HepG2 (cell line): Measurements from ENCODE around the gene NECTIN2. TPM values are rescaled to one million over a fixed set of nuclear protein-coding genes. Genes with fewer than 3 reads are reported as not detected.

Experiments used
- GPN1 ChIP-seq: sonication (generic); formaldehyde crosslinking; IDR thresholded peaks from 2 replicates; pipeline ENCODE4 v1.5.1; 2020; ENCODE audit warnings: missing genetic modification reagents, borderline replicate concordance
- HNRNPUL1 ChIP-seq: fragments of 200-400 bp; formaldehyde crosslinking; IDR thresholded peaks from 2 replicates; pipeline ENCODE4 v1.6.1; 2017; ENCODE audit warnings: low read depth, mild to moderate bottlenecking, low read length, moderate library complexity
- HOXA3 ChIP-seq: sonication (generic); formaldehyde crosslinking; IDR thresholded peaks from 2 replicates; pipeline ENCODE4 v1.5.0; 2020; ENCODE audit warnings: missing genetic modification reagents
- JUNB ChIP-seq: sonication (generic); formaldehyde crosslinking; IDR thresholded peaks from 2 replicates; pipeline ENCODE4 v1.8.0; 2022; ENCODE audit warnings: missing genetic modification reagents, mild to moderate bottlenecking, borderline replicate concordance
- KLF16 ChIP-seq, 2 experiments: sonication (generic) in 1 of 2; formaldehyde crosslinking in 1 of 2; IDR thresholded peaks; 2 replicates each; pipeline versions ENCODE4 v1.6.1 to v1.8.0; 2016 to 2023; ENCODE audit warnings: missing genetic modification reagents in 2 of 2, missing compliant biosample characterization in 1 of 2
- MTF1 ChIP-seq: sonication (generic); formaldehyde crosslinking; IDR thresholded peaks from 2 replicates; pipeline ENCODE4 v1.5.0; 2020; ENCODE audit warnings: missing genetic modification reagents
- NCOA2 ChIP-seq: sonication (generic); formaldehyde crosslinking; IDR thresholded peaks from 2 replicates; pipeline ENCODE4 v1.8.0; 2022; ENCODE audit warnings: inconsistent platforms
- NCOA5 ChIP-seq: sonication (generic); formaldehyde crosslinking; IDR thresholded peaks from 2 replicates; pipeline ENCODE4 v1.4.0; 2020; ENCODE audit warnings: missing genetic modification reagents
- NFIB ChIP-seq: sonication (generic); formaldehyde crosslinking; IDR thresholded peaks from 2 replicates; pipeline ENCODE4 v1.9.0; 2021; ENCODE audit warnings: missing genetic modification reagents, mild to moderate bottlenecking, borderline replicate concordance
- SMYD3 ChIP-seq: sonication (generic); formaldehyde crosslinking; IDR thresholded peaks from 2 replicates; pipeline ENCODE4 v1.8.1; 2023; ENCODE audit warnings: mild to moderate bottlenecking, missing genetic modification reagents
- ZBTB44 ChIP-seq: sonication (generic); formaldehyde crosslinking; IDR thresholded peaks from 2 replicates; pipeline ENCODE4 v1.4.0; 2020; ENCODE audit warnings: missing genetic modification reagents
- ZHX2 ChIP-seq, 2 experiments: sonication (generic) in 1 of 2; formaldehyde crosslinking in 1 of 2; IDR thresholded peaks; 2 replicates each; pipeline versions ENCODE4 v1.6.1 to v1.9.0; 2014 to 2022; ENCODE audit warnings: antibody characterized with exemption in 1 of 2, borderline replicate concordance in 1 of 2, inconsistent platforms in 1 of 2, low read depth in 1 of 2, missing genetic modification reagents in 1 of 2
- ZIK1 ChIP-seq: sonication (generic); formaldehyde crosslinking; IDR thresholded peaks from 2 replicates; pipeline ENCODE4 v1.5.0; 2020; ENCODE audit warnings: mild to moderate bottlenecking, low read depth, missing genetic modification reagents, borderline replicate concordance
- ZNF331 ChIP-seq: sonication (generic); formaldehyde crosslinking; IDR thresholded peaks from 2 replicates; pipeline ENCODE4 v1.4.0; 2020; ENCODE audit warnings: missing genetic modification reagents
- ZNF790 ChIP-seq: sonication (generic); formaldehyde crosslinking; IDR thresholded peaks from 2 replicates; pipeline ENCODE4 v1.8.0; 2022; ENCODE audit warnings: missing genetic modification reagents, mild to moderate bottlenecking, borderline replicate concordance
- ZSCAN12 ChIP-seq: sonication (generic); formaldehyde crosslinking; IDR thresholded peaks from 2 replicates; pipeline ENCODE4 v1.9.0; 2021; ENCODE audit warnings: mild to moderate bottlenecking, missing genetic modification reagents
- polyA plus RNA-seq, 8 experiments: library from polyadenylated mRNA; depleted of rRNA in 3 of 8; stranded (reverse) in 7 of 8; unstranded in 1 of 8; fragments of >200 nt; fragmentation: Illumina TruSeq in 4 of 8; extraction: Trizol in 4 of 8; gene quantifications; 2 replicates each; pipeline versions ENCODE4 v1.2.1 to v1.2.3, GENCODE V29; 2011 to 2016; ENCODE audit warnings: low read depth in 4 of 8, missing spikeins in 1 of 8, mixed read lengths in 1 of 8; ENCODE audit not compliant: insufficient read depth in 1 of 8
- total RNA-seq, 5 experiments: library from RNA; depleted of rRNA; stranded (reverse); fragments of >200 nt; fragmentation: Illumina TruSeq; extraction: Trizol; gene quantifications; 2 replicates each; pipeline ENCODE4 v1.2.3, GENCODE V29; 2016; ENCODE audit warnings: low read depth in 1 of 5
- TF ChIP-seq, protein P1 (sequence below): sonication (generic); formaldehyde crosslinking; IDR thresholded peaks from 2 replicates; pipeline ENCODE4; 2020; ENCODE audit warnings: missing genetic modification reagents, mild to moderate bottlenecking, borderline replicate concordance
- TF ChIP-seq, protein P2 (sequence below): sonication (generic); formaldehyde crosslinking; IDR thresholded peaks from 2 replicates; pipeline ENCODE4 v1.5.0; 2020; ENCODE audit warnings: missing genetic modification reagents

NECTIN2 gene
- total and polyA plus RNA-seq, 2 of the 13 experiments (the other 11 are each of a cell fraction or from before 2014, with no cell fraction given), result 75.4 to 114 TPM

DNA sequence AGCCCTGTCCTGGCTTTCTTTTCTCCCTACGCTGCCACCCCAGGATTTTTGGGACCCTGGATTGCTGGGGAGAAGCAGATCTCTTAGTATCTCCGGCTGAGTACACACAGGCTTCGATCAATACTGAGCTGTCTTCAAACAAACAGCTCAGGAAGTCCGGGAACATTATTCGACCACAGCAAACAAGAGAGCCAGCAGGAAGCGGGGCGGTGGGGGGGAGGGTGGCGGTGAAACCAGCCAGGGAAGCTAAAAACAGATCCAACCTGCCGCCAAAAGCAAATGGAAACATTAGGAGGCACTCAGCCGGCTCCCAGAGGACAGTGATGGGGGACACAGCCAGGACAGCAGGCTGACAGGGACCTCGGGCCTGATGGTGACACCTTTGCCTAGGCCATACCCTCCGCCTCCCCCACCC lies 49.4 kb upstream of the NECTIN2 start (continued):
- no peak for TF ChIP-seq NCOA5 (CRISPR knock-in tag)
- TF ChIP-seq GPN1, result no peak
- TF ChIP-seq SMYD3 (CRISPR knock-in tag), result no peak
- TF ChIP-seq ZBTB44 (CRISPR knock-in tag), result no peak
- TF ChIP-seq ZHX2 (IDR thresholded peaks at IDR 0.05; ENCODE audit: low read depth), result no peak
- TF ChIP-seq ZHX2 (CRISPR knock-in tag; IDR thresholded peaks at IDR 0.05; ENCODE audit: borderline replicate concordance), result no peak
- TF ChIP-seq NCOA2 (CRISPR knock-in tag), result peak; percentile 86
- TF ChIP-seq ZNF331 (CRISPR knock-in tag), result peak; percentile 45; the same call in 1 of the 2 replicates
- TF ChIP-seq JUNB (CRISPR knock-in tag), result no peak
- TF ChIP-seq ZIK1 (CRISPR knock-in tag), result no peak
- TF ChIP-seq, protein P1, sequence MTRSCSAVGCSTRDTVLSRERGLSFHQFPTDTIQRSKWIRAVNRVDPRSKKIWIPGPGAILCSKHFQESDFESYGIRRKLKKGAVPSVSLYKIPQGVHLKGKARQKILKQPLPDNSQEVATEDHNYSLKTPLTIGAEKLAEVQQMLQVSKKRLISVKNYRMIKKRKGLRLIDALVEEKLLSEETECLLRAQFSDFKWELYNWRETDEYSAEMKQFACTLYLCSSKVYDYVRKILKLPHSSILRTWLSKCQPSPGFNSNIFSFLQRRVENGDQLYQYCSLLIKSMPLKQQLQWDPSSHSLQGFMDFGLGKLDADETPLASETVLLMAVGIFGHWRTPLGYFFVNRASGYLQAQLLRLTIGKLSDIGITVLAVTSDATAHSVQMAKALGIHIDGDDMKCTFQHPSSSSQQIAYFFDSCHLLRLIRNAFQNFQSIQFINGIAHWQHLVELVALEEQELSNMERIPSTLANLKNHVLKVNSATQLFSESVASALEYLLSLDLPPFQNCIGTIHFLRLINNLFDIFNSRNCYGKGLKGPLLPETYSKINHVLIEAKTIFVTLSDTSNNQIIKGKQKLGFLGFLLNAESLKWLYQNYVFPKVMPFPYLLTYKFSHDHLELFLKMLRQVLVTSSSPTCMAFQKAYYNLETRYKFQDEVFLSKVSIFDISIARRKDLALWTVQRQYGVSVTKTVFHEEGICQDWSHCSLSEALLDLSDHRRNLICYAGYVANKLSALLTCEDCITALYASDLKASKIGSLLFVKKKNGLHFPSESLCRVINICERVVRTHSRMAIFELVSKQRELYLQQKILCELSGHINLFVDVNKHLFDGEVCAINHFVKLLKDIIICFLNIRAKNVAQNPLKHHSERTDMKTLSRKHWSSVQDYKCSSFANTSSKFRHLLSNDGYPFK (CRISPR knock-in tag), result no peak
- no peak for TF ChIP-seq ZSCAN12 (CRISPR knock-in tag)
- TF ChIP-seq, protein P2, sequence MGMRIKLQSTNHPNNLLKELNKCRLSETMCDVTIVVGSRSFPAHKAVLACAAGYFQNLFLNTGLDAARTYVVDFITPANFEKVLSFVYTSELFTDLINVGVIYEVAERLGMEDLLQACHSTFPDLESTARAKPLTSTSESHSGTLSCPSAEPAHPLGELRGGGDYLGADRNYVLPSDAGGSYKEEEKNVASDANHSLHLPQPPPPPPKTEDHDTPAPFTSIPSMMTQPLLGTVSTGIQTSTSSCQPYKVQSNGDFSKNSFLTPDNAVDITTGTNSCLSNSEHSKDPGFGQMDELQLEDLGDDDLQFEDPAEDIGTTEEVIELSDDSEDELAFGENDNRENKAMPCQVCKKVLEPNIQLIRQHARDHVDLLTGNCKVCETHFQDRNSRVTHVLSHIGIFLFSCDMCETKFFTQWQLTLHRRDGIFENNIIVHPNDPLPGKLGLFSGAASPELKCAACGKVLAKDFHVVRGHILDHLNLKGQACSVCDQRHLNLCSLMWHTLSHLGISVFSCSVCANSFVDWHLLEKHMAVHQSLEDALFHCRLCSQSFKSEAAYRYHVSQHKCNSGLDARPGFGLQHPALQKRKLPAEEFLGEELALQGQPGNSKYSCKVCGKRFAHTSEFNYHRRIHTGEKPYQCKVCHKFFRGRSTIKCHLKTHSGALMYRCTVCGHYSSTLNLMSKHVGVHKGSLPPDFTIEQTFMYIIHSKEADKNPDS, result no peak; the same call in 1 of the 2 replicates
- TF ChIP-seq HOXA3, result peak; percentile 78
- TF ChIP-seq NFIB (CRISPR knock-in tag), result no peak
- TF ChIP-seq MTF1 (CRISPR knock-in tag), result no peak
- TF ChIP-seq HNRNPUL1, result no peak
- peak in 1 of 2 experiments; percentile 53; a peak in 1 of 4 replicates for TF ChIP-seq KLF16 (CRISPR knock-in tag; IDR thresholded peaks at IDR 0.05)
- no peak for TF ChIP-seq ZNF790 (CRISPR knock-in tag)
